ENCODE results near the gene ANGPT4.
"Not testable (repeated sequence)": the region's sequence is repeated elsewhere in the genome, so short reads cannot be mapped to it uniquely, and the experiment has no call there.

ANGPT4 gene

GRCh38 chr20:906001-906520, 10.1 kb downstream of the ANGPT4 start:
- H3K9me2 ChIP-seq (ENCODE audit: low read depth, low read length) = no peaks in the 10 kb centered on the region
- no peaks in the 10 kb centered on the region for H3K9me3 ChIP-seq (ENCODE audit: low read length)
- no peaks in the 10 kb centered on the region for H3K79me2 ChIP-seq (ENCODE audit: insufficient read depth, low read length)
- no peaks in the 10 kb centered on the region for H3K27me3 ChIP-seq (ENCODE audit: insufficient read depth, low read length)
- H3K36me3 ChIP-seq (ENCODE audit: insufficient read depth, low read length) = no peaks in the 10 kb centered on the region
- H3K4me2 ChIP-seq (ENCODE audit: low read length) = no peak overlapping the region
- H3K9ac ChIP-seq (ENCODE audit: low read length) = no peak overlapping the region
- TF ChIP-seq, protein P1, sequence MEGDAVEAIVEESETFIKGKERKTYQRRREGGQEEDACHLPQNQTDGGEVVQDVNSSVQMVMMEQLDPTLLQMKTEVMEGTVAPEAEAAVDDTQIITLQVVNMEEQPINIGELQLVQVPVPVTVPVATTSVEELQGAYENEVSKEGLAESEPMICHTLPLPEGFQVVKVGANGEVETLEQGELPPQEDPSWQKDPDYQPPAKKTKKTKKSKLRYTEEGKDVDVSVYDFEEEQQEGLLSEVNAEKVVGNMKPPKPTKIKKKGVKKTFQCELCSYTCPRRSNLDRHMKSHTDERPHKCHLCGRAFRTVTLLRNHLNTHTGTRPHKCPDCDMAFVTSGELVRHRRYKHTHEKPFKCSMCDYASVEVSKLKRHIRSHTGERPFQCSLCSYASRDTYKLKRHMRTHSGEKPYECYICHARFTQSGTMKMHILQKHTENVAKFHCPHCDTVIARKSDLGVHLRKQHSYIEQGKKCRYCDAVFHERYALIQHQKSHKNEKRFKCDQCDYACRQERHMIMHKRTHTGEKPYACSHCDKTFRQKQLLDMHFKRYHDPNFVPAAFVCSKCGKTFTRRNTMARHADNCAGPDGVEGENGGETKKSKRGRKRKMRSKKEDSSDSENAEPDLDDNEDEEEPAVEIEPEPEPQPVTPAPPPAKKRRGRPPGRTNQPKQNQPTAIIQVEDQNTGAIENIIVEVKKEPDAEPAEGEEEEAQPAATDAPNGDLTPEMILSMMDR (IDR thresholded peaks at IDR 0.05; ENCODE audit: low read length) = no peak
- TF ChIP-seq EZH2 (IDR thresholded peaks at IDR 0.05; ENCODE audit: borderline replicate concordance, low read length) = no peak
- H4K20me1 ChIP-seq (ENCODE audit: insufficient read depth, low read length) = no peaks in the 10 kb centered on the region
- no peak overlapping the region for H3K4me3 ChIP-seq (ENCODE audit: low read depth, low read length, poor library complexity, severe bottlenecking)
- no peaks in the 10 kb centered on the region for H3F3A ChIP-seq (ENCODE audit: insufficient read depth, low read length)
- no peaks in the 10 kb centered on the region for H3K4me1 ChIP-seq (ENCODE audit: insufficient read depth, low read length, severe bottlenecking)
- no peak overlapping the region for H3K27ac ChIP-seq (ENCODE audit: low read depth, low read length, poor library complexity, severe bottlenecking)
- no peak overlapping the region for H2AFZ ChIP-seq (ENCODE audit: low read length)

DNA sequence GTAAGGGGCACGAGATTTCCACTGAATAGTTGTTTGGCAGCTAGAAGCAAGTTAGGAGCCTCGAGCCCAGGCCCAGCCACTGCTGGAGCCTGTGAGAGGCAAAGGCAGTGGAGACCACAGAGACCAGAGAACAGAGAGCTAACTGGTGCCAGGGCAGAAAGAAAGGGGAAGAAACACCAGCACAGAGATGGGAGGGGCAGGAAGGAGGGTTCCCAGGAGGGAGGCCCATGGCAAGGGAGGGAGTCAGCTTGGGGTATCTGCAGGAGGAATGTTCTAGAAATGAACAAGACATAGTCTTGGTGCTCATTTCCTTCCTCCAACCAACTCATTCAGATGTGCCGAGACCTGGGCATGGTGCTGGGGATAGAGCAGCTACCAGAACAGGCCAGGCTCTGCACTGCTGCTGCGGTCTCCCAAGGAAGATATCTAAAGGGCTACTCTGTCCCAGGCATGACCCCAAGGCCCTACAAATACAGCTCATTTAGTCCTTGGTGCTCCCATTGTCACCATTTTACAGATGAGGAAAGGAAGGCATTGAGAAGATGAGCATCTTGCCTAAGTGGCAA, 10.7 kb downstream of the ANGPT4 start:
- Histone ChIP-seq H3K4me1 (ENCODE audit: insufficient read depth, low read length, severe bottlenecking) (no peaks in the 10 kb centered on the region), H3K9me3 (ENCODE audit: low read length) (no peaks in the 10 kb centered on the region), H3K9ac (ENCODE audit: low read length) (no peak overlapping the region), H3F3A (ENCODE audit: insufficient read depth, low read length) (no peaks in the 10 kb centered on the region), H3K79me2 (ENCODE audit: insufficient read depth, low read length) (no peaks in the 10 kb centered on the region), H3K4me2 (ENCODE audit: low read length) (no peak overlapping the region), H3K27me3 (ENCODE audit: insufficient read depth, low read length) (no peaks in the 10 kb centered on the region), H3K27ac (ENCODE audit: low read depth, low read length, poor library complexity, severe bottlenecking) (no peak overlapping the region), H3K9me2 (ENCODE audit: low read depth, low read length) (no peaks in the 10 kb centered on the region), H4K20me1 (ENCODE audit: insufficient read depth, low read length) (no peaks in the 10 kb centered on the region), H3K4me3 (ENCODE audit: low read depth, low read length, poor library complexity, severe bottlenecking) (no peak overlapping the region), H2AFZ (ENCODE audit: low read length) (no peak overlapping the region), H3K36me3 (ENCODE audit: insufficient read depth, low read length) (no peaks in the 10 kb centered on the region)
- TF ChIP-seq, protein P1 (IDR thresholded peaks at IDR 0.05; ENCODE audit: low read length) = no peak
- no peak for TF ChIP-seq EZH2 (IDR thresholded peaks at IDR 0.05; ENCODE audit: borderline replicate concordance, low read length)

DNA sequence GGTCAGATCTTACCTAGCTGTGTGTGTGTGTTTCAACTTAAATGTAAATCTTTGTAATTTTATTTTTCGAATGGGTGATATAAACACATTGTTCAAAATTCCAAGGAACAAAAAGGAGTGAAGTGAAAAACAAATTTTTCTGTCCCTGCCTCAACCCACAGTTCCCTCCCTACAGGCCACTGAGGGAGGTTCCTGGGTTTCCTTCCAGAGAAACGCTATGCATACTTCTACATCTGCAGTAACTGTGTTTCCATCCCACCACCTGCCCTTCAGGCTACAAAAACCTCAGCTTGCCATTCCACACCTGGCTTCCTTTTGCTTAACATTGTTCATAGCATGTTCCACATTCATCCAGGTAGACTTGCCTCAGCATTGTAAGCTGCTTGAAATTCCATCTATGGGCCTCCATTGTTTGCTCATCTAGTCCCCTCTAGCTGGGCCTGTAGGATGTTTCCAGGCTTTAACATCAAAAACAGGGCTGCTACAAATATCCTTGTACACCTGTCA, 12.0 kb downstream of the ANGPT4 start:
- Histone ChIP-seq H3K4me1 (ENCODE audit: insufficient read depth, low read length, severe bottlenecking) (no peaks in the 10 kb centered on the region), H2AFZ (ENCODE audit: low read length) (no peak overlapping the region), H3F3A (ENCODE audit: insufficient read depth, low read length) (no peaks in the 10 kb centered on the region), H4K20me1 (ENCODE audit: insufficient read depth, low read length) (no peaks in the 10 kb centered on the region), H3K9me3 (ENCODE audit: low read length) (no peaks in the 10 kb centered on the region), H3K9me2 (ENCODE audit: low read depth, low read length) (no peaks in the 10 kb centered on the region), H3K27ac (ENCODE audit: low read depth, low read length, poor library complexity, severe bottlenecking) (no peak overlapping the region), H3K79me2 (ENCODE audit: insufficient read depth, low read length) (no peaks in the 10 kb centered on the region), H3K36me3 (ENCODE audit: insufficient read depth, low read length) (no peaks in the 10 kb centered on the region), H3K4me2 (ENCODE audit: low read length) (no peak overlapping the region), H3K27me3 (ENCODE audit: insufficient read depth, low read length) (no peaks in the 10 kb centered on the region), H3K9ac (ENCODE audit: low read length) (no peak overlapping the region), H3K4me3 (ENCODE audit: low read depth, low read length, poor library complexity, severe bottlenecking) (no peak overlapping the region)
- no peak for TF ChIP-seq EZH2 (IDR thresholded peaks at IDR 0.05; ENCODE audit: borderline replicate concordance, low read length)
- TF ChIP-seq, protein P1 (IDR thresholded peaks at IDR 0.05; ENCODE audit: low read length) = no peak

GRCh38 chr20:897436-897835, 18.7 kb downstream of the ANGPT4 start:
- not testable (repeated sequence) for H3K9ac ChIP-seq (ENCODE audit: low read length); H3K4me1 ChIP-seq (ENCODE audit: insufficient read depth, low read length, severe bottlenecking); H3K79me2 ChIP-seq (ENCODE audit: insufficient read depth, low read length); H3K27me3 ChIP-seq (ENCODE audit: insufficient read depth, low read length); H3K9me2 ChIP-seq (ENCODE audit: low read depth, low read length); H2AFZ ChIP-seq (ENCODE audit: low read length); H3K27ac ChIP-seq (ENCODE audit: low read depth, low read length, poor library complexity, severe bottlenecking); H3K4me2 ChIP-seq (ENCODE audit: low read length); H4K20me1 ChIP-seq (ENCODE audit: insufficient read depth, low read length); H3K4me3 ChIP-seq (ENCODE audit: low read depth, low read length, poor library complexity, severe bottlenecking); H3K36me3 ChIP-seq (ENCODE audit: insufficient read depth, low read length); H3F3A ChIP-seq (ENCODE audit: insufficient read depth, low read length); H3K9me3 ChIP-seq (ENCODE audit: low read length)

Data from OCI-LY1 (cell line).